NCI-H1105 treated with DMSO at 0.1 percent for 48 hours (cell line): Measurements from ENCODE around the gene SP4.
"Not testable (repeated sequence)": the region's sequence is repeated elsewhere in the genome, so short reads cannot be mapped to it uniquely, and the experiment has no call there.

Experiments
- DNase-seq: peaks from one replicate; lab custom pipeline; 2025; lab: John Stamatoyannopoulos, UW

Gene SP4

DNA sequence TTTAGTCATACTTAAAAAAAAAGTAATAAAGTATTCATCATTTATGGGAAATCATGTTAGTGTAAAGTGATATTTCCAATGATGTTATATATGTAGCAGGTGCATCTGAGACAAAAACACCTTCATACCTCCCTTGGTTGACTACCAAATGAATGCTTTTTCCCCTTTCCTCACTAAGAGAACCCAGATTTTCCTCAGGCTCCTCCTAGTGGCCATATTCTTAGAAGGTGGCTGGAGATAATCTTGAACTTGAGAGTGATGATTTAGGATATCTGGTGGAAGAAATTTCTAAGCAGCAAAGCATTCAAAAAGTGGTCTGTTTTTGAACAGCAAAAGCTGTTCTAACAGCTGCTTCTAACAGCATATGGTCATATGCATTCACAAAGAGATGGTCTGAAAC, 98.1 kb downstream of the SP4 start:
- DNase-seq, result peak; percentile 5

DNA sequence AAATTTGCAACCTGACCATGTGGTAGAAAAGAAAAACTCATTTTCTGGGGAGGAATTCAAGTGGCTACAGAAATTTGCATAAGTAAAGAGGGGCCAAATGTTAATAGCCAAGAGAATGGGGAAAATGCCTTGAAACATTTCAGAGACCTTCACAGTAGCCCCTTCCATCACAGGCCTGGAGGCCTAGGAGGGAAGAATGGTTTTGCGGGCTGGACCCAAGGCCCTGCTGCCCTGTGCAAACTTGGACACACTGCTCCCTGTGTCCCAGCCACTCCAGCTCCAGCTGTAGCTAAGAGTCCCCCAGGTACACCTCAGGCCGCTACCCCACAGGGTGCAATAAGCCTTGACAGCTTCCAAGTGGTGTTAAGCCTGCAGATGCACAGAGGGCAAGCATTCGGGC, 98.6 kb downstream of the SP4 start:
- DNase-seq, result no peak

DNA sequence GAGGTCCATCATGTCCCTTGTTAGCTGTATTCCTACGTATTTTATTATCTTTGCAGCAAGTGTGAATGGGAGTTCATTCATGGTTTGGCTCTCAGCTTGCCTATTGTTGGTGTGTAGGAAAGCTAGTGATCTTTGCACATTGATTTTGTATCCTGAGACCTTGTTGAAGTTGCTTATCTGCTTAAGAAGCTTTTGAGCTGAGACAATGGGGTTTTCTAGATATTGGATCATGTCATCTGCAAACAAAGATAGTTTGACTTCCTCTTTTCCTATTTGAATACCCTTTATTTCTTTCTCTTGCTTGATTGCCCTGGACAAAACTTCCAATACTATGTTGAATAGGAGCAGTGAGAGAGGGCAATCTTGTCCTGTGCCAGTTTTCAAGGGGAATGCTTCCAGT, 104.6 kb downstream of the SP4 start:
- not testable (repeated sequence) for DNase-seq

DNA sequence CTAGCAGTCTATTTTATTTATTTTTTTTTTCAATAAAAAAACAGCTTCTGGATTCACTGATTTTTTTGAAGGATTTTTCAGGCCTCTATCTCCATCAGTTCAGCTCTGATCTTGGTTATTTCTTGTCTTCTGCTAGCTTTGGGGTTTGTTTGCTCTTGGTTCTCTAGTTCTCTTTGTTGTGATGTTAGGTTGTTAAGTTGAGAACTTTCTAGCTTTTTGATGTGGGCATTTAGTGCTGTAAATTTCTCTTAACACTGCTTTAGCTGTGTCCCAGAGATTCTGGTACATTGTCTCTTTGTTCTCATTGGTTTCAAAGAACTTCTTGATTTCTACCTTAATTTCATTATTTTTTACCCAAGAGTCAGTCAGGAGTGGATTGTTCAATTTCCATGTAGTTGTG, 105.8 kb downstream of the SP4 start:
- not testable (repeated sequence) for DNase-seq

DNA sequence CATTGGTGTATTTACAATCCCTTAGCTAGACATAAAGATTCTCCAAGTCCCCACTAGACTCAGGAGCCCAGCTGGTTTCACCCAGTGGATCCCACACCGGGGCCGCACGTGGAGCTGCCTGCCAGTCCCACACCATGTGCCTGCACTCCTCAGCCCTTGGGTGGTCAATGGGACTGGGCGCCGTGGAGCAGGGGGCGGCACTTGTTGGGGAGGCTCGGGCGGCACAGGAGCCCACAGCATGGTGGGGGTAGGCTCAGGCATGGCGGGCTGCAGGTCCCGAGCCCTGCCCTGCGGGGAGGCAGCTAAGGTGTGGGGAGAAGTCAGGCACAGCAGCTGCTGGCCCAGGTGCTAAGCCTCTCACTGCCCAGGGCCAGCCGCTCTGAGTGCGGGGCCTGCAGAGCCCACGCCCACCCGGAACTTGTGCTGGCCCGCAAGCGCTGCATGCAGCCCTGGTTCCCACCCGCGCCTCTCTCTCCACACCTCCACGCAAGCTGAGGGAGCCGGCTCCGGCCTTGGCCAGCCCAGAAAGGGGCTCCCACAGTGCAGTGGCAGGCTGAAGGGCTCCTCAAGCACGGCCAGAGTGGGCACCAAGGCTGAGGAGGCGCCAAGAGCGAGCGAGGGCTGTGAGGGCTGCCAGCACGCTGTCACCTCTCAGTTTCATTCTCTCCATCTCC, 108.7 kb downstream of the SP4 start:
- DNase-seq, result not testable (repeated sequence)

DNA sequence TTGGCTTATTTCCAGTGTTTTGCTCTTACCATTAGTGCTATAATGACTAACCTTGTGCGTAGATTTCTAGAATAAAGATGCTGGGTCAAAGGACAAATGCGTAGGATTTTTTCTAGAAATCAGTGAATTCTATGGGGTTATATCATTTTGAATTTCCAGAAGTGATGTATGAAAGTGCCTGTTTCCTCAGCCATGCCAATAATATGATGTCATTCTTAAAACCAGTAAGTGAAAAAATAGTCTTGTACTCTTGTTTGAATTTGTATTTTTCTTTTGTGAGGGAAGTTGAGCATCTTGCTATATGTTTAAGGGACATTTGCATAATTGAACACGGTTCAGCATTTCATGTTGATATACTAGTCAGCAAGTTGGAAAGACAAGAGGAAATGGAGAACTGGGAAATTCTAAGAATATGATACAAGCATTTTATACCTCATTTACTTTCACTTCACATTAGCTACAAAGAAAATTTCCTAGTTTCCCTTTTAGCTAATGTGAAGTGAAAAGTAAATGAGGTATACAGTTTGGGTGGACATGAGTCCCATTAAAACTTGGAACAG, 111.1 kb downstream of the SP4 start:
- DNase-seq, result no peak

DNA sequence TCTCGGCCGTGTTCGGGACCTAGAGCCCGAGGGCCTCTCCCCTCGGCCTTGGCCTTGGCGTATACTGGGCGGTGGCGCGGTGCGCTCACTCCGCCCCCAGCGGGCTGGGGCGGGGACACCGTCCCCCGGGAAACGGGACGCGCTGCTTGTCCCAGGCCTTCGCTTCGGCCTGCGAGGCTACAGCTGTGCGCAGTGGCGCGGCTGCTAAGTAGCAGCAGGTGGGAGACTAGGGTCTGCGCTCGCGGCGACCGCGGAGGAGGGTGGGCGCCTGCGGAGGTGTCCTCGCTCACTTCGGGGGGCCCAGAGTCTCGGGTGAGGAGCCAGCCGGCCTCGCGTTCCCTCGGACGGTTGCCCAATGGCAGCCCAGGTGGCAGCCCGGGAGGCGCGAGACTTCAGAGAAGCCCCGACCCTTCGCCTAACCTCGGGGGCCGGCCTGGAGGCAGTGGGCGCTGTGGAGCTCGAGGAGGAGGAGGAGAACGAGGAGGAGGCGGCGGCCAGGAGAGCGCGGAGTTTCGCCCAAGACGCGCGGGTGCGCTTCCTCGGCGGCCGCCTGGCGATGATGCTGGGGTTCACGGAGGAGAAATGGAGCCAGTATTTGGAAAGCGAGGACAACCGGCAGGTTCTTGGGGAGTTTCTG, 115.1 kb downstream of the SP4 start, which contains the start of gene DNAH11:
Gene DNAH11 (plus strand): TSS at position 149 of the 637 bp plus-strand sequence. CDS start 207 bp downstream, at position 356.
- no peak for DNase-seq

DNA sequence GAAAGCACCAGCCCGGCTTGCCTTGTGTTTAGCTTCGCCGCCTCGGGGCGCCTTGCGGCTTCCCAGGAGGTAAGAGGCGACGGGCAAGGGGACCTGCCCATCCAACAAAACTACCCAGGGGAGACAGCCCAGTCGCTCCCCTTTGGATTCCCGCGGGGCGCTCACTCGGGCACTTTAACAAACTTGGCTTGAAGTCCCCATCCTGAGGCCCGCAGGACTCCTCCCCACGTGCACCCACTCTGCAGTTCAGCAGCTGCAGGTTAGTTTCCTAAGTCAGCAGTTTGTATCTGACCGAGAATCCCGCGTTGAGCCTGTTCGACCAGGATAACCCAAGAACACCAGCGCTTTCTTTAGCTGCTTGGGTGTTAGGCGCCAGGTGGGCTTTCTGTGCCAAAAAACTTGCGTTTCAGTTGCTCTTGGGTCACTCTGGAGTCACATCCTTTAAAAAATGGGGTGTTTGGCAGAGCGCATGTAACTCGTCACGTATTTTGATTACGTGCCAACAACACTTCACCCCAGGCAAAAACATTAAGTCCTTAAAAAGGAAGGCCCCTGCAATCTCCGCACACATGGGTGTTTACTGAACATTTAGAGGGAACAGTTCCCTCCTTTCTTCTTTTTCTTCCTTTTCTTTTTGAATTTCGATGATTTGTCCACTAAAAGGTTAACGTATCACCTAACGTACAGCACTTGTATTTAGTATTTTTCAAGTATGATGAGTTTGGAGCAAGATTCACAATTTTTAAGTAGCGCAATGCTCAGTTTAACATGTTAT, 115.8 kb downstream of the SP4 start:
- peak; percentile 76 for DNase-seq

DNA sequence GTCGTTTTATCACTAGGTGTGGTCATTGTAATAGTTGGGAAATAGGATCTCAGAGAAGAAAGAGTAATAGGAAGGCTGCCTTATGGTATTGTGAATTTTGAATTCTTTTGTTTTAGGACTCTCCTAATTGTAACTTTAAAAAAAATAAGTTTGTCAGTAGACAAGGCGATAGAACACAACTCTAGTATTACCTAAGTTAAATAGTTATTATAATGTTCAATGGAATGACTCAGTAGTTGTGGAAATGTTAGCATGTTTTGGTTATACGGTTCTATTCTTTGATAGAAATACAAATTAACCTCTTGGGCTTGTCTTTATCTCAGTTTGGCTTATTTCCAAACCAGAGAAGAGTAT, 116.4 kb downstream of the SP4 start:
- no peak for DNase-seq

DNA sequence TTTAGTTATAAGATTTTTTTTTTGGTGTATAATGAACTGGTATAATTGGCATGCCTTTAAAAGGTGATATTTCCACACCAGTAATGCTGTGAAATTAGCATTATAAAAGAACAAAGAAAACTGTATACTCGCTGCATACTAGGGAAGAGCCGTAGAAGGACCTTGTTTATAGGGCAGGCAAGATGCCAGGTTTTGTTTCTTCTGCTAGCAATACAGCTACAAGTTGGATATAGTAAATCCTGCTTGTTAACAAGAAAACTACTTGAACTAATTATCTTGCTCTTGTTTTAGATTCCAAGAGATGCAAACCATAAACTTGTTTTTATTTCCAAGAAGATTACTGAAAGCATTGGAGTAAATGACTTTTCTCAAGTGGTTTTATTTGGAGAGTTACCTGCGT, 116.8 kb downstream of the SP4 start:
- DNase-seq, result peak; percentile 86

DNA sequence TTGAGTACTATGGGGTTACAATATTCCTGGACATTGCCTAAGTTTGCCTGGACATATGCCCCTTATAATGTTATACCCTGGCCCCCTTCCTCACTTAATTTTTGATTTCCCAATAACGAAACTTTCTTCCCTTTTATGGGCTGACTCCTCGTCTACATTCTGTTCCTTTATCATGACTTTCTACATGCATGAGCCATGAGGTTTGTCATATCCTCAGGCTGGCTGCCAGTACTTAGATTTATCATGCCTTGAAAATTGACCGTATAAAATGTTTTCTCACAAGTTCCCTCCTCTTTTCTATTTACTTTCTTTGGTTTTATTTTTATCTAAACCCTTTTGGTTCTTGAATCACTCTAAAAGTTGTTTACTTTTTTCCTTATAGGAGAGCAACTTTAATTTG, 119.6 kb downstream of the SP4 start:
- DNase-seq, result no peak

DNA sequence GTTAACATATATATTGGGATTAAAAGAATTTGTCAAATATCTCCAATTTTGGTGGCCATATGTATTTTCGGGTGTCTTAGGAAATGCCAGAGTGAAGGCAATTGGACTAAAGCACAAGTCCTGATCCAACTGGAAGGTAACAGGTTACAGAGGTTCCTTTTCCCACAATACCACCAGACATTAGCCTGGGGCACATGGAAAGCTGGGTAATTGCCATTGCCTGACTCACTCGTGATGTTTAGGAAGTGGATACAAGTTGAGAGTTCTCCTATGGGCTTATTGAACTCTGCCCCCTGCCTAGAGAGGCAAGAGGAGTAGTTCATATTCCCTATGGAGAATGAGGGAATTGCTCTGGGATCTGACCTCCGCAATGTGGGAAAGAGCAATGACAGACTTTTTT, 120.6 kb downstream of the SP4 start:
- no peak for DNase-seq

DNA sequence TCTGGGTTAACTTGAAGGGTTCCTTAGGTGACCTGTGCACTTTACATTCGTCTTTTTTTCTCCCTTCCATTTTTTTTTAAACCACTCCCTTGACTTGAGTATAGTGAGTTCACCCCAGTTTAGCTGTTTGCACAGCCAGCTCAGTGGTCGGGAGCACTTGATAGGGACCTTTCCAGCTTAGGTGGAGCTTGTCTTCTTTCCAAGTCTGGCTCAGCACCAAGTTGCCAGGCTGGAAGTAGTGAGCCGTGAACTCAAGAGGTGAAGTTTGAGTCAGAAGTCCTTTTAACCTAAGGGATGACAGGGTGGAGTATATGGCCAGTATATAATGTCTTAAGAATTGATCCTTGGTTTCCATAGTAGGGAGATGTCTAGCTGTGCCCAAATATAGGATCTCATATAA, 122.2 kb downstream of the SP4 start:
- no peak for DNase-seq

DNA sequence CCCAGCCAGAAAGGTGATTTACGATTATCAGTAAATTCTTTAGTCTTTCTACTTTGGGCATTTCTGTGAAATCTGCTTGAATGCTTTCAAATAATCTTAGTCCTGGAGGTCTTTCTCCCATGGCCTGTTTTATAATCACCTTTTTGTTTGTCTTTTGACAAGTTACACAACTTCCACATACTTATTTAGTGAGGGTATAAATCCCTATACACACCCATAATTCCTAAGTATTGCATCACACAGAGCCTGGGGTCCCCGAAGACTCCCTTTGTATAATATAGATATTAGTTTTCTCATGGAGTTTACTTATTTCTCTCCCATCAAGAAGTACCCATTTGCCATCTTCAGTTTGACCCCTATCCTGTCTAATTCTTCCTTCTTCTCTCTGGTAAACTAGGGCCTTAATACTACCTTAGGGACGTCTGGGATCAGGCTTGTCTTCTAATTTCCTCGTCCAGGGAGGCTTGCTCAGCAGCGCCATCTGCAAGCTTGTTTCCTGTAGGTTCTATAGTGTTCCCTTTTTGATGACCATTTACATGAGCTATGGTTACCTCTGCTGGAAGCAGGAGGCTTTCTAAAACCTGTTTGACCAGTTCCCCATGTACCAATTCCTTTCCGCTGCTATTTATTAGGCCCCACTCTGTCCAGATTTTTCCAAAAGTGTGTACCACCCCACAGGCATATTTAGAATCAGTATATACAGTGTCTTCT, 123.1 kb downstream of the SP4 start:
- no peak for DNase-seq

DNA sequence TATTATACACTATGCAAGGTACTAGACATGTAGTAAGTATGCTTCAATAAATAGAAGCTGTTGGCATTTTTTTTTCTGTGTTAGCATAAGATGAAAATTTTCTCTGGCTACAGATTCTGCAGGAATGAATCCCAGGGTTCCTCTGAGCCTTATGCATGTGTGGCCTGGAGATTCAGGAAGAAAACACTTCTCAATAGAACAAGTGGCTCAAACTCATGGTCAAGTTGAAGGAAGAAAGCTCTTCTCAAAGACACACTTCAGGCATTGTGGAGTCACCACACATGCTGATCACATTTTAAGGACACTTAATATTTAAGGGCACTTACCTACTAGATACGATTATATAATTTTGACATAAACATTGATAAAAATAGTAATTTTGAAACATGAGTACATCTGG, 134.5 kb downstream of the SP4 start:
- no peak for DNase-seq
